CD4-positive, alpha-beta T cell treated with Interferon gamma for 1 hour (primary cell): ENCODE measurements around the gene GCNT2.

ENCODE experiments used
- DNase-seq: peaks from one replicate; pipeline ENCODE4 v3.0.0-alpha.2; 2020

Gene GCNT2

DNA sequence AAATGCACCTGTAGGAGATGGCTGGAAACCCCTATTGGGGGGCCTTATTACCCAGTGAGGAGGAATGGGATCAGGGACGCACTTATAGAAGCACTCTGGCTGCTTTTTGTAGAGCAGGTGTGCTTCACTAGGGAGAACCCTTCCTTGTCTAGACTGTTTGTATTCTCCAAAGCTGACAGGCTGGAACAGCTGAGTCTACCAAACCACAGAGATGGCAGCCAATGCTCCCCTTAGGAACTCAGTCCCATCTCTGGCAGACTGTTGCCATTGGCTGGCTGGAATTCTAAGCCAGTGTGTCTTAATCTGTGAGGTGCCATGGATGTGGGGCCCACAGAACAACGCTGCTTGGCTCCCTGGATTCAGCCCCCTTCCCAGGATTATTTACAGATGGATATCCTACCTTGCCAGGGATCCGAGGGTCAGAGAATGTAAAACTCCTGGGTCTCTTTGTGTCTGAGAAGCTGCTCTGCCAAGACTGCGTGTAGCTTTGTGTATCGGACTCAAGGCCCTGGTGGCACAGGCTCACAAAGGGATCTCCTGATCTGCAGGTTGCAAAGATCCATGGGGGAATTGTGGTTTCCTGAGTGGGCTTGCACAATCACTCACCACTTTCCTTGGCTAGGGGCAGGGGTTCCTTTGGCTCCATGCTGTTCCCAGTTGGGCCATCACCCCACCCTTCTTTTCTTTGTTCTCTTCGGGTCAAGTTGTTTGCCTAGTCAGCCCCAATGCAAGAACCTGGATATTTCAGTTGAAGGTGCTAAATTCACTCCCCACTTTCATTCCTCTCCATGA lies 147.2 kb downstream of the GCNT2 start:
- no peak for DNase-seq

DNA sequence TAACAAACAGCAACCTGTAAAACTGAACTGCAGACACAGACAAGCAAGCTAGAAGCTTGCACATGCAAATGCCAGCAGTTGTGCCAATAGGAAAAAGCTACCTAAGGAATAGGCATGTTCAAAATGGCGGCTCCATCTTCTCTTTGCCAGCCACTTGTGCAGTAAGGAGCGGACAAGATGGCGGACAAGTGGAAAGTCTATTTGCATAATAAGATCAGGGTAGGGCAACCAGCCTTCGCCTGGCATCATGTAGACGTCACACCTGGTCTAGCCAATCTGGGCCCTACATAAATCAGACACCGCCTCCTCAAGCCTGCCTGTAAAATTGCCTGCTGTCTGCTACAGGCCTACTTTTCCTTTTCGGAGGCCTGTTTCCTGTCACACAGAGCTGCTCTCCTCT lies 155.3 kb downstream of the GCNT2 start:
- DNase-seq, result no peak

DNA sequence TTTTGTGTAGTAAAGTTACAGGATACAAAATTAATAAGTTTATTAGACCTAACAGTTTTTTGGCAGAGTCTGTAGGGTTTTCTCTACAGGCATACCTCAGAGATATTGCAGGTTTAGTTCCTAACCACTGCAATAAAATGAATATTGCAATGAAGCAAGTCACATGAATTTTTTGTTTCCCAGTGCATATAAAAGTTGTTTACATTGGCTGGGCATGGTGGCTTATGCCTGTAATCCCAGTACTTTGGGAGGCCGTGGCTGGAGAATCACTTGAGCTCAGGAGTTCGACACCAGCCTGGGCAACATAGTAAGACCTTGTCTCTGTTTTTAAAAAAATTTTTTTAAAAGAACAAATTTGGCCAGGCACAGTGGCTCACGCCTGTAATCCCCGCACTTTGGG lies 157.3 kb downstream of the GCNT2 start:
- no peak for DNase-seq
